Activated CD4-positive, alpha-beta memory T cell treated with anti-CD3 and anti-CD28 coated beads for 36 hours (primary cell): ENCODE measurements around the gene BRI3. TPM values are rescaled to one million over a fixed set of nuclear protein-coding genes. Genes with fewer than 3 reads are reported as not detected.
A peak's percentile ranks its signal among the peaks of the same experiment; 100 is the strongest.

Experiments used
- CTCF ChIA-PET: fragments of 350-600 bp; sonication (Branson Sonifier 250); formaldehyde crosslinking; loops from one replicate; lab custom pipeline; 2021; ENCODE audit warnings: antibody characterized with exemption, inconsistent platforms; lab: Charles Lee
- POLR2A ChIA-PET: fragments of 350-600 bp; sonication (Branson Sonifier 250); formaldehyde crosslinking; loops from one replicate; lab custom pipeline; 2021; ENCODE audit warnings: antibody characterized with exemption; lab: Charles Lee
- DNase-seq: peaks from one replicate; pipeline ENCODE4 v3.0.0-alpha.2; 2020
- H3K27ac Mint-ChIP-seq: one replicate; pipeline ENCODE4 v1.8.0; 2021; ENCODE audit warnings: mixed read lengths
- H3K27me3 Mint-ChIP-seq: one replicate; pipeline ENCODE4 v1.8.0; 2021; ENCODE audit warnings: mixed read lengths
- H3K36me3 Mint-ChIP-seq: one replicate; pipeline ENCODE4 v1.8.0; 2021; ENCODE audit warnings: mixed read lengths
- H3K4me1 Mint-ChIP-seq: one replicate; pipeline ENCODE4 v1.8.0; 2021; ENCODE audit warnings: low read depth, mixed read lengths
- H3K4me3 Mint-ChIP-seq: one replicate; pipeline ENCODE4 v1.8.0; 2021; ENCODE audit warnings: mild to moderate bottlenecking, mixed read lengths
- H3K9me3 Mint-ChIP-seq: one replicate; pipeline ENCODE4 v1.8.0; 2021; ENCODE audit warnings: mixed read lengths
- intact Hi-C: fragments of 100-400 bp; cut with micrococcal nuclease; formaldehyde crosslinking; loops from one replicate; pipeline ENCODE4 v1.15.1; 2023
- total RNA-seq, 2 experiments: library from RNA; stranded (reverse); gene quantifications; one replicate each; pipeline ENCODE4 v1.2.3, GENCODE V29; 2021

Gene BRI3
- total RNA-seq, 2 experiments from 2014 or later: 52.0 to 52.9 TPM

DNA sequence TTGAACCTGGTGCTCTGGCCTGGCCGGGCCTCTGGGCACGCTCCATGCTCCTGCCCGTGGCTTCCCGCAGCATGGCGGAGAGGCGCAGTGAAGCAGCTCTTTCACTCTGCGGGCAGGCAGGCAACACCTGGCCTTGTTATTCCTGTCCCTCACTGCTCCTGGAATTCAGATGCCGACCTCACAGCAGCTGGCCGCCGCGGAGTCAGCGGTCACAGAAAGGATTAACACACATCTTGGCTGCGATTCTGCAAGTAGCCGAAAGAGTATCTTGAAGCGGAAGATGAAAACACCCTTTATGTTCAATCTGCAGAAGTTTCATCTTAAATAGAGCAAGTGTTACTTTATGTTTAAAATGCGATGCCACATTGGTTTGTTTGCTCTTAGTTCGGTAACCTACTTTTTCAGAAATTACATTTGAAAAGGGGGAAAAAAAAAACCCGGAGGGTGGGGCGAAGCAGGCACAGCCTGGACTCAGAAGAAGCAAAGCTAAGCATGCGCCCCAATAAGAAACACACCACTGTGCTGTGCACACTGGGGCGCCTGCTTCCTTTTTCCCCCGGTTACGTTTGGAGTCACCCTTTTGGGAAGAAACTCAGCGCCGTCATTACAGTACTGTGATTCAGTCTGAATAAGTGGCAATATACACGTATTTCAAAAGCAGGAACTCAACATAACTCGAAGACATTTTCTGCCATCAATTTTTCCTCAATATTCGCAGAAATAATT lies 42.3 kb downstream of the BRI3 start:
- Mint-ChIP-seq H3K27ac (no peak overlapping the region), H3K36me3 (no peaks in the 10 kb centered on the region), H3K4me3 (no peak overlapping the region), H3K27me3 (peaks cover 13% of the 10 kb centered on the region), H3K9me3 (no peaks in the 10 kb centered on the region), H3K4me1 (peaks cover 2% of the 10 kb centered on the region)
- peak; percentile 17 for DNase-seq
- intact Hi-C loops: no loop called here
- POLR2A ChIA-PET: no interaction called here
- CTCF ChIA-PET: no interaction called here

DNA sequence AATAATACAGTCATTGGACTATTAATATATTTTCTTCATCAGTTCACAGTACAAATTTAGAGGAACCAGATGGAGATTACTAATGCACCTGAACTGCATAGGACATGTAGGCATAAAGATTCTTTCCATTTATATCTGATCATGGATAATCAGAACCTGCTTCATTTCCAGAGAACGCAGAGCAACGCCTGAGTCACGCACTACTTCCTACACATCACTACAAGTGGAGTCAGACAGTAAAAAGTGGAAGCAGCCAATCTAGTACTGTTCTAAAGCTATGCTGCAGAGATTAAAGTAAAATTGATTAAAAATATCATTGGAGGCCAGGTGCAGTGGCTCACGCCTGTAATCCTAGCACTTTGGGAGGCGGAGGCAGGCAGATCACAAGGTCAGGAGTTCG lies 43.3 kb downstream of the BRI3 start:
- H3K27ac Mint-ChIP-seq: no peak overlapping the region
- H3K4me1 Mint-ChIP-seq: peaks cover 2% of the 10 kb centered on the region
- intact Hi-C loops: no loop called here
- H3K9me3 Mint-ChIP-seq: no peaks in the 10 kb centered on the region
- H3K27me3 Mint-ChIP-seq: peaks cover 13% of the 10 kb centered on the region
- CTCF ChIA-PET: no interaction called here
- DNase-seq: no peak
- H3K36me3 Mint-ChIP-seq: no peaks in the 10 kb centered on the region
- H3K4me3 Mint-ChIP-seq: no peak overlapping the region
- POLR2A ChIA-PET: no interaction called here

DNA sequence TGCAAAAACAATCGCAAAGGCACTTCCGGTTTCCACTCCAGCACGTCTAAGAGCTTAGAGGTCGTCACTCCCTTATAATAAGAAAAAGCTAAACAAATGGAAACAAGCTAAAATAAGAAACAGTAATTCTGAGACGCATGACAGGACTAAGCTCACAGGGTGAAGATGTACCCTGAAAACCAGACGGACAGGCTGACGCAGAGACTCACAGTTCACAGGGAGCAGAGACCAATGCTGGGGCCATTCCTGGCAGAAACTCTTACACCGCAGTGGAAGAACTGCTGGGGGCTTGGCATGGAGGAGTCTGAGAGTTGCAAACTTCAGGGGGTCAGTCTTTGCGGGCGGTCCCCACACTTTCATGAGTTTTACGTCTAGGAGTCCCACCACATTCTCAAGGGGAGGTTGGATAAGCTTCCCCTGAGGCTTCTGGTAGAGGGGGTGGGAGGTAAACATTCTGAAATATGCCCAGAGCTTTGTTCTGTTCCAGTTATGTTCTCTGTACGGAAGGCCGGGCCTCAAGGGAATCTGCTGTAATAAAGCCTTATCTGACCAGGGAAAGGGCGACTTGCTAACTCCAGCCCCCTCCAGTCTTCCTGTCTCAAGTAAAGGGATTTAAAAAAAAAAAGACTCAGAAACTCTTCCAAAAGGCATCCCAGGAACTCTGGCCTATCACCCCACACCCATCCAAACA lies 47.8 kb downstream of the BRI3 start:
- POLR2A ChIA-PET: no interaction called here
- intact Hi-C loops: no loop called here

DNA sequence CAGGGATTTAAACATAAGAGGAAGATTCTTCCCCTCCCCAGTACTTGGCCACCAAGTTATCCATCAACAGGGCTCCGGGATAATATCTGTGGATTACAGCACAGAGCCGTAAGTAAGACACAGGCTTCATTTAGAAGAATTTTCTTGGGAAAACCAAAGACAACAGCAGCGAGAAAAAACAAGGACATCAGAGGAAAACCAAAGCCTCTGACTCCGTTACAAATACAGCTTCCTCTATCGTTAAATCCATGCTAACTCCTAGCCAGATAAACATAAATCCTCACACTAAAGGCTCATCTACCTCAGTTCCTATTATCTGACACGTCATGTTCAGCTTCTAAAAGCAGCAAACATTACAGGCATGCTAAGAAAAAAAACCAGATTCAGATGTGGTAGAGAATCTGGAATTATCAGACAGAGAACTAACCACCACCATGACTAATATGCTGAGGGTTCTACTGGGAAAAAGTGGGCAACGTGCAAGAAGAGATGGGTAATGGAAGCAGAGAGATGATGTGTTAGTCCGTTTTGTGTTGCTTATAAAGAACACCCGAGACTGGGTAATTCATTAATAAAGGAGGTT lies 48.4 kb downstream of the BRI3 start:
- H3K4me3 Mint-ChIP-seq: no peak overlapping the region
- ChIA-PET CTCF (no interaction called here), POLR2A (no interaction called here)
- H3K36me3 Mint-ChIP-seq: no peaks in the 10 kb centered on the region
- no peak for DNase-seq
- H3K27ac Mint-ChIP-seq: no peak overlapping the region
- H3K9me3 Mint-ChIP-seq: peaks cover 2% of the 10 kb centered on the region
- H3K4me1 Mint-ChIP-seq: no peaks in the 10 kb centered on the region
- H3K27me3 Mint-ChIP-seq: no peaks in the 10 kb centered on the region
- intact Hi-C loops: no loop called here

More for the DNA sequence above, 47.8 kb downstream of the BRI3 start:
- CTCF ChIA-PET: no interaction called here
- Mint-ChIP-seq H3K9me3 (peaks cover 2% of the 10 kb centered on the region), H3K27me3 (peaks cover 1% of the 10 kb centered on the region), H3K4me3 (no peak overlapping the region), H3K36me3 (no peaks in the 10 kb centered on the region), H3K4me1 (peaks cover 2% of the 10 kb centered on the region), H3K27ac (no peak overlapping the region)
- no peak for DNase-seq

DNA sequence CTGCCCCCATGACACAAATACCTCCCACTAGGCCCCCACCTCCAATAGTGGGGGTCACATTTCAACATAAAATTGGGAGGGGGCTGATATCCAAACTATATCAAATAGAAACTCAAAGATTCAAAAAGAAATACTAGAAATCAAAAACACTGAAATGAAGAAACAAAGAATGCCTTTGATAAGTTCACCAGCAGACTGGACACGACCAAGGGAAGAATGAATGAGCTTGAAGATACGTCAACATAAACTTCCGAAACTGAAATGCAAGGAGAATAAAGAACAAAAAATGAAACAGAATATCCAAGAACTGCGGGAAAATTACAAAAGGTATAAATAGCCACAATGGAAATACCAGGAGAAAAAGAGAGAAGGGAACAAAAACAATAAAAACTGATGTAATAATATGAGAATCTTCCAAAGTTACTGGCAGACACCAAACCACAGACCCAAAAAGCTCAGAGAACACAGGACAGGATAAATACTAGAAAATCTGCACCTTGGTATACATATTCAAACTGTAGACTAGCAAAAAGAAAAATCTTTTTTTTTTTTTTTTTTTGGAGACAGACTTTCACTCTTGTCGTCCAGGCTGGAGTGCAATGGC lies 49.5 kb downstream of the BRI3 start:
- no peaks in the 10 kb centered on the region for H3K36me3 Mint-ChIP-seq
- intact Hi-C loops: no loop called here
- H3K9me3 Mint-ChIP-seq: peaks cover 2% of the 10 kb centered on the region
- H3K4me1 Mint-ChIP-seq: no peaks in the 10 kb centered on the region
- H3K27ac Mint-ChIP-seq: no peak overlapping the region
- CTCF ChIA-PET: no interaction called here
- no peak overlapping the region for H3K4me3 Mint-ChIP-seq
- H3K27me3 Mint-ChIP-seq: no peaks in the 10 kb centered on the region
- DNase-seq: no peak
- POLR2A ChIA-PET: no interaction called here

DNA sequence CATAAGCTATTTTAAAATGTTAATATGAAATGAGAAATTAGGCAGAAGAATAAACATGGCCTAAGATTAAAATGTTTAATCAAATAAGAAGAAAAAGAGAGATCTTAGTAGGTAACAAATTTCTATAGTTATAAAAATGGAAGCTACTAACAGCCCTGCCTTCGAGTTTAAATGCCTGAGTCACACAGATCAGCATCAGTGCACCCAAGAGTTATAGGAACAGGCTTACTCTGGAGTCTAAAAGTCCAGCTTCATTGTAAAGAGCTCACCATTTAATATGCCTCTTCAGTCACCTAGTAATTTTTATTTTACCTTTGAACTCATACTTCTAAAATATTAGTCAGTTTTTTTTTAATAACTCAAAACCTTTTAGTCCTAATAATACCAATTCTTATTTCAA lies 52.6 kb downstream of the BRI3 start:
- POLR2A ChIA-PET: no interaction called here
- peaks cover 2% of the 10 kb centered on the region for H3K9me3 Mint-ChIP-seq
- no peaks in the 10 kb centered on the region for H3K27me3 Mint-ChIP-seq
- no peak for DNase-seq
- no peaks in the 10 kb centered on the region for H3K36me3 Mint-ChIP-seq
- no peak overlapping the region for H3K27ac Mint-ChIP-seq
- no peak overlapping the region for H3K4me3 Mint-ChIP-seq
- CTCF ChIA-PET: no interaction called here
- H3K4me1 Mint-ChIP-seq: no peaks in the 10 kb centered on the region
- intact Hi-C loops: no loop called here

DNA sequence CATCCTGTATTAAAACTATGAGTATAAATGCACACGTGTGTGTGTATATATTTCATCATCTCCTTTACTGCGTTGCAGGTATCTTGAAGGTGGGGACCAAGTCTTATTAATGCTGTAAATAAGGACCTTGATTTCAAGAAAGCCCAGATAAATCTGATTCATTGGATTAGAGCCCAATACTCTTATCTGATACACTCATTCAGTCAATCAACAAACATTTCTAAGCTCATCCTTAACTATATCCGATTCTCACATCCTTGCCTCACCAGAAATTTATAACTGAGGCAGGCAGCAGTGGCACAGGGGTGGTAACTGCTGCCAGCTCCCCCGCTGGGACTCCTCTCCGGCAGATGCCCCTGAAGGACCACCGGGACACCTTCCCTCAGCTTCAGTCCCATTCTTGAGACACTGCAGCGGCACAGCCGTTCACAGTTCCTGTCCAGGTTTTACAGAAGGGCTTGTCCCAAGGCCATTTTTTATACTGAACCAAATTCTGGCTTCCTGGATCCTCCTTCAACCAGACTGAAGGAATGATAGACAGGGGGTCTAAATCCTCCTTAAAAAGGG lies 54.0 kb downstream of the BRI3 start:
- Mint-ChIP-seq H3K4me3 (no peak overlapping the region), H3K36me3 (no peaks in the 10 kb centered on the region), H3K4me1 (no peaks in the 10 kb centered on the region), H3K27ac (no peak overlapping the region), H3K27me3 (no peaks in the 10 kb centered on the region), H3K9me3 (no peaks in the 10 kb centered on the region)
- intact Hi-C loops: no loop called here
- ChIA-PET CTCF (no interaction called here), POLR2A (no interaction called here)
- DNase-seq: no peak

DNA sequence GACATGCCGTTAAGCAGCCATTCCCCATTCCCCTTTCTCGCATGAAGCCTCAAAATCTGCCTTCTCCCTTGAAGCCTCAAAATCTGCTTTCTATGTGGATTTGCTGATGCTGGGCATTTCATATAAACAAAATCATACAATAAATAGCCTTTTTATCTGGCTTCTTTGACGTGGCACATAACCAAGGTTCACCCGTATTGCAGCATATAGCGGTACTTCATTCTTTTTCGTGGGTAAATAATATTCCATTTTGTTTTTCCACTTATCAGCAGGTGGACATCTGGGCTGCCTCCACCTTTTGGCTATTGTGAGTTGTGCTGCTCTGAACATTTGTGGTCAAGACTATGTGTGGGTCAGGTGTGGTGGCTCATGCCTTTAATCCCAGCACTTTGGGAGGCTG lies 57.0 kb downstream of the BRI3 start:
- intact Hi-C loops: no loop called here
- ChIA-PET POLR2A (no interaction called here), CTCF (no interaction called here)
- Mint-ChIP-seq H3K27me3 (no peaks in the 10 kb centered on the region), H3K4me3 (no peak overlapping the region), H3K27ac (no peak overlapping the region), H3K9me3 (no peaks in the 10 kb centered on the region), H3K4me1 (no peaks in the 10 kb centered on the region), H3K36me3 (no peaks in the 10 kb centered on the region)
- no peak for DNase-seq

DNA sequence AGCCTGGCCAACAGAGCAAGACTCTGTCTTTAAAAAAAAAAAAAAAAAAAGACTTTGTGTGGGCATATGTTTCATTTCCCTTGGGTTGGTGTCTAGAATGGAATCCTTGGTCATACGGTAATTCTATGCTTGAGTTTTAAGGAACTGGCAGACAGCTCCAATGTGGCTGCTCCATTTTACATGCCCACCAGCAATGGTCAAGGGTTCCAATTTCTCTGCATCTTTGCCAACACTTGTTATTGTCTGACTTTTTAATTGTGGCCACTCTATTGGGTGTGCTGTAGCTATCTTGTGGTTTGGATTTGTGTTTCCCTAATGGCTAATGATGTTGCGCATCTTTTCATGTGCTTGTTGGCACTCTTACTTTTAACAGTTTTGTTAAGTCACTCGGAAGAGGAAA lies 57.6 kb downstream of the BRI3 start:
- no peaks in the 10 kb centered on the region for H3K9me3 Mint-ChIP-seq
- no peak for DNase-seq
- no peak overlapping the region for H3K27ac Mint-ChIP-seq
- H3K4me3 Mint-ChIP-seq: no peak overlapping the region
- CTCF ChIA-PET: no interaction called here
- intact Hi-C loops: no loop called here
- no peaks in the 10 kb centered on the region for H3K4me1 Mint-ChIP-seq
- POLR2A ChIA-PET: no interaction called here
- no peaks in the 10 kb centered on the region for H3K36me3 Mint-ChIP-seq
- H3K27me3 Mint-ChIP-seq: no peaks in the 10 kb centered on the region

DNA sequence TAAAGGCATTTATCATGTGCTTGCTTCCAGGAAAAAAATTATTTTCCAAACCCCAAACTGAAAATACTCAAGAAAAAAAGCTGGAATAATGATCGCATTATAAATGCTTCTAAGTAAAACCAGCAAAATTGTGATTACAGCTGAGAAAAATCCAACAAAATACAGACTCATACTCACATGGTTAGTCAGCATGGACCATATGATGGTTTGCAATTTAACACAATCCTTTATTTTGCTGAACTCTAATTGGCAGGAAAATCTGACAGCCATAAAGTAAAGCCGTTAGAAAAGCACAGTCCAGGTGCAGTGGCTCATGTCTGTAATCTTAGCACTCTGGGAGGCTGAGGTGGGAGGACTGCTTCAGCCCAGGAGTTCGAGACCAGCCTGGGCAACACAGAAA lies 59.6 kb downstream of the BRI3 start:
- CTCF ChIA-PET: no interaction called here

More for the DNA sequence above, 59.6 kb downstream of the BRI3 start:
- Mint-ChIP-seq H3K27me3 (no peaks in the 10 kb centered on the region), H3K27ac (no peak overlapping the region), H3K9me3 (no peaks in the 10 kb centered on the region), H3K4me3 (no peak overlapping the region), H3K4me1 (no peaks in the 10 kb centered on the region), H3K36me3 (no peaks in the 10 kb centered on the region)
- DNase-seq: no peak
- intact Hi-C loops: no loop called here
- POLR2A ChIA-PET: no interaction called here
